ENCODE results near the gene PLOD1. TPM values are rescaled to one million over a fixed set of nuclear protein-coding genes. Genes with fewer than 3 reads are reported as not detected.
"Not testable (repeated sequence)": the region's sequence is repeated elsewhere in the genome, so short reads cannot be mapped to it uniquely, and the experiment has no call there.

PLOD1 gene
- 626 and 680 TPM in 2 replicates for total RNA-seq

- DNase-seq (ENCODE audit: extremely low read depth, low read depth, low spot score) = no peak
These were observed at the start of gene PLOD1 for GRCh38 chr1:11934302-11935056. TSS of gene PLOD1 (plus strand) at chr1:11934717. CDS start at chr1:11934780, 63 bp downstream.

GRCh38 chr1:11885916-11886315 is 48.6 kb upstream of the PLOD1 start:
- DNase-seq (ENCODE audit: extremely low read depth, low read depth, low spot score) = no peak

GRCh38 chr1:11886986-11887665 is 47.4 kb upstream of the PLOD1 start:
- no peak for DNase-seq (ENCODE audit: extremely low read depth, low read depth, low spot score)

GRCh38 chr1:11887666-11888007 is 46.9 kb upstream of the PLOD1 start:
- no peak for DNase-seq (ENCODE audit: extremely low read depth, low read depth, low spot score)

- DNase-seq (ENCODE audit: extremely low read depth, low read depth, low spot score) = no peak
These were observed 46.2 kb upstream of the PLOD1 start for GRCh38 chr1:11888206-11888876.

- no peak for DNase-seq (ENCODE audit: extremely low read depth, low read depth, low spot score)
These were observed 45.7 kb upstream of the PLOD1 start for GRCh38 chr1:11888877-11889208.

GRCh38 chr1:11891433-11892186 is 42.9 kb upstream of the PLOD1 start:
- DNase-seq (ENCODE audit: extremely low read depth, low read depth, low spot score) = no peak

GRCh38 chr1:11893907-11894251 is 40.6 kb upstream of the PLOD1 start:
- DNase-seq (ENCODE audit: extremely low read depth, low read depth, low spot score) = no peak

- DNase-seq (ENCODE audit: extremely low read depth, low read depth, low spot score) = not testable (repeated sequence)
These were observed 40.0 kb upstream of the PLOD1 start for GRCh38 chr1:11894501-11894900.

GRCh38 chr1:11898086-11898785 is 36.3 kb upstream of the PLOD1 start:
- no peak for DNase-seq (ENCODE audit: extremely low read depth, low read depth, low spot score)

- no peak for DNase-seq (ENCODE audit: extremely low read depth, low read depth, low spot score)
These were observed 35.6 kb upstream of the PLOD1 start for GRCh38 chr1:11898831-11899467.

GRCh38 chr1:11901446-11901845 is 33.1 kb upstream of the PLOD1 start:
- not testable (repeated sequence) for DNase-seq (ENCODE audit: extremely low read depth, low read depth, low spot score)

- DNase-seq (ENCODE audit: extremely low read depth, low read depth, low spot score) = no peak
These were observed 31.3 kb upstream of the PLOD1 start for GRCh38 chr1:11903210-11903609.

- not testable (repeated sequence) for DNase-seq (ENCODE audit: extremely low read depth, low read depth, low spot score)
These were observed 30.4 kb upstream of the PLOD1 start for GRCh38 chr1:11904156-11904555.

- DNase-seq (ENCODE audit: extremely low read depth, low read depth, low spot score) = no peak
These were observed 29.5 kb upstream of the PLOD1 start for GRCh38 chr1:11904978-11905377.

- DNase-seq (ENCODE audit: extremely low read depth, low read depth, low spot score) = no peak
These were observed 27.6 kb upstream of the PLOD1 start for GRCh38 chr1:11906870-11907269.

- peak; percentile 91 for DNase-seq (ENCODE audit: extremely low read depth, low read depth, low spot score)
These were observed 27.0 kb upstream of the PLOD1 start for GRCh38 chr1:11907275-11908094.

GRCh38 chr1:11908095-11908675 is 26.3 kb upstream of the PLOD1 start:
- DNase-seq (ENCODE audit: extremely low read depth, low read depth, low spot score) = peak; percentile 96

GRCh38 chr1:11910914-11911228 is 23.6 kb upstream of the PLOD1 start:
- DNase-seq (ENCODE audit: extremely low read depth, low read depth, low spot score) = not testable (repeated sequence)

All from glomerular endothelial cell (primary cell).